Left lung (tissue), 10 donors: ENCODE results near the gene RTKN. TPM values are rescaled to one million over a fixed set of nuclear protein-coding genes. Genes with fewer than 3 reads are reported as not detected.

Experiments used
- ATAC-seq: fragments of 200-7000 bp; cut with Tn5 transposase; one replicate; pipeline ENCODE4 v1.9.1; 2020; ENCODE audit warnings: moderate library complexity
- DNase-seq, 4 donors: peaks; one replicate each; pipeline ENCODE4 v3.0.0-alpha.2; 2013 to 2020
- H3K27ac ChIP-seq, 2 donors: fragments of 200-600 bp; sonication (generic) in 1 of 2; one replicate each; pipeline versions ENCODE4 v1.5.0 to v1.8.0; 2020 to 2021
- H3K27me3 ChIP-seq, 2 donors: fragments of 200-600 bp; sonication (generic) in 1 of 2; one replicate each; pipeline versions ENCODE4 v1.5.0 to v1.8.0; 2020 to 2021
- H3K36me3 ChIP-seq, 2 donors: fragments of 200-600 bp; sonication (generic) in 1 of 2; one replicate each; pipeline versions ENCODE4 v1.5.0 to v1.8.0; 2020 to 2021
- H3K4me1 ChIP-seq, 2 donors: fragments of 200-600 bp; one replicate each; pipeline ENCODE4 v1.8.0; 2021
- H3K4me3 ChIP-seq, 2 donors: fragments of 200-600 bp; sonication (generic) in 1 of 2; one replicate each; pipeline versions ENCODE4 v1.5.0 to v1.8.0; 2020 to 2021; ENCODE audit warnings: mild to moderate bottlenecking in 1 of 2
- H3K9me3 ChIP-seq, 2 donors: fragments of 200-600 bp; sonication (generic) in 1 of 2; one replicate each; pipeline versions ENCODE4 v1.5.0 to v1.8.0; 2020 to 2021
- intact Hi-C, 2 donors: fragments of 100-400 bp; cut with DNase I; formaldehyde crosslinking; loops; one replicate each; pipeline versions ENCODE4 v1.11.2 to v1.14.2; 2022
- polyA plus RNA-seq, 6 donors: library from polyadenylated mRNA; unstranded; fragments of 120-200 nt; gene quantifications; one replicate each; pipeline ENCODE4 v1.2.1, GENCODE V29; 2013; ENCODE audit not compliant: insufficient read length in 6 of 6
- total RNA-seq, 2 donors: library from RNA; stranded (reverse); fragmentation: NEBNext Ultra II Directional; extraction: Animal tissue kit (Norgen Biotek cat#: 25700); gene quantifications; one replicate each; pipeline ENCODE4 v1.2.1, GENCODE V29; 2021
- TF ChIP-seq, protein P1 (sequence below), 2 donors: fragments of 200-600 bp; sonication (generic) in 1 of 2; IDR thresholded peaks; one replicate each; pipeline versions ENCODE4 v1.5.0 to v1.8.0; 2021; ENCODE audit warnings: antibody characterized with exemption in 2 of 2
- donor health status: DM: no; HTN: yes; CAD: no.
- donor health status: DM: no; HTN: no; CAD: no.

The RTKN gene
- total and polyA plus RNA-seq, 8 donors: 29.6 to 59.5 (median 51.0) TPM

DNA sequence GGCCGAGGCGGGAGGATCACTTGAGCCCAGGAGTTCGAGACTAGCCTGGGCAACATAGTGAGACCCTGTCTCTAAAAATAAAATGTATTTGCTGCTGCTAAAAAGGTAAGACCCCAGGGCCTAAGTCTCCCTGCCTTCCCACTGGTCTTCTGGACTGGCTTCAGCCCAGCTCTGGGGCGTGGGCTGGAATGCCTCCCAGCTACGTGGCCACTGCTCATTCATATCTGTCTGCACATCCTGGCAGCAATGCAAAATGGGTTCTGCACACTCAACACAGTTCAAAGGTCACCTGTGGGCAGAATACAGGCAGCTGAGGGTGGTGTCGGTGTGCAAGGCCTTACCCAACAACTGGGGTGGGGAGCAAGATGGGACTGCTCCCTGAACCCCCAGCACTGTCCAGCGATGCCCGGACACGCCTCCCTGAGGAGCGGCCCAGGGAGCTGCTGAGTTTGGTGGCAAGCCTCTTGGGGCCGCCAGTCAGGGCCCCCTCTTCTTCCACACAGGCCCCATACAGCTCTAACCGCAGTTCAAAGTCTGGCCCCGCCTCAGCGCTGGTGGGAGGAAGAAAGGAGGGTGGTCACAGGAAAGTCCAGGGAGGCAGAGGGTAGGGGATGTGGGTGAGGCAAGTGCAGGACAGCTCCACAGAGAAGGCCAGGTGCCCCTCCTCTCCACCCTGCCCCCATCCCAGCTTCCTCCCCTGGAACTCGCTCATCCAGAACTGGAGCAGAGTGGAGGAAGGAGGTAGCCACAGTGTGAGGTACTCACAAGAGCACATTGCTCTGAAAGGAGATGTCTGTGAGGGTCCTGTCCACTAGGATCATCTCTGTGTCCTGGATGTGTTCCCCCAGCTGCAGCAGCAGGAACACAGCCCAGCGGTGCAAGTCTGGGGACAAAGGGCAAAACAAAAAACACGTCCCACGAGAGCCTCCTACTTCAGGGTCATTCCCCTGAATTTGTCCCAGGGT is 12.0 kb downstream of the RTKN start:
- TF ChIP-seq, protein P1, sequence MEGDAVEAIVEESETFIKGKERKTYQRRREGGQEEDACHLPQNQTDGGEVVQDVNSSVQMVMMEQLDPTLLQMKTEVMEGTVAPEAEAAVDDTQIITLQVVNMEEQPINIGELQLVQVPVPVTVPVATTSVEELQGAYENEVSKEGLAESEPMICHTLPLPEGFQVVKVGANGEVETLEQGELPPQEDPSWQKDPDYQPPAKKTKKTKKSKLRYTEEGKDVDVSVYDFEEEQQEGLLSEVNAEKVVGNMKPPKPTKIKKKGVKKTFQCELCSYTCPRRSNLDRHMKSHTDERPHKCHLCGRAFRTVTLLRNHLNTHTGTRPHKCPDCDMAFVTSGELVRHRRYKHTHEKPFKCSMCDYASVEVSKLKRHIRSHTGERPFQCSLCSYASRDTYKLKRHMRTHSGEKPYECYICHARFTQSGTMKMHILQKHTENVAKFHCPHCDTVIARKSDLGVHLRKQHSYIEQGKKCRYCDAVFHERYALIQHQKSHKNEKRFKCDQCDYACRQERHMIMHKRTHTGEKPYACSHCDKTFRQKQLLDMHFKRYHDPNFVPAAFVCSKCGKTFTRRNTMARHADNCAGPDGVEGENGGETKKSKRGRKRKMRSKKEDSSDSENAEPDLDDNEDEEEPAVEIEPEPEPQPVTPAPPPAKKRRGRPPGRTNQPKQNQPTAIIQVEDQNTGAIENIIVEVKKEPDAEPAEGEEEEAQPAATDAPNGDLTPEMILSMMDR (IDR thresholded peaks at IDR 0.05): no peak
- no peak for ATAC-seq
- DNase-seq: no peak

DNA sequence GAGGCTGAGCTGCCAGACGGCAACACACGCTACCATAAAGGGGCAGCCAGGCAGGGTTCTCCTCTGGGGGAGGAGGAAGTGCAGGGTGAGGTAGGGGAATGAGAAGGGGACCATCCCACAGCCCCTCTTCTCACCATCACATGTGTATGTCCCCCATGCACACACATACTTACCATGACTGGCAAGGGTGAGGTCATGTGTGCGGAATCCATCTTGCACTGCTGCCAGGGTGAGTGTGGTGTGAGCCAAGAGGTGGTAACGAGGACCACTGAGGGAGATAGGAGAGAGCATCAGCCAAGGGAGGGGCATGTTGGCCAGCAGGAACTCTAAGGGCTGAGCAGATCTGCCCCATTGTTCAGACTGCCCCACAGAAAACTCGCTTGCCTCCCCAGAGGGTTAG is 13.1 kb downstream of the RTKN start:
- Histone ChIP-seq H3K4me1 (no peaks in the 10 kb centered on the region), H3K9me3 (no peaks in the 10 kb centered on the region), H3K4me3 (no peak overlapping the region), H3K27me3 (no peaks in the 10 kb centered on the region), H3K27ac (no peak overlapping the region), H3K36me3 (peaks cover 0 to 74% of the 10 kb centered on the region in 2 donors)
- TF ChIP-seq, protein P1 (IDR thresholded peaks at IDR 0.05): no peak
- ATAC-seq: no peak
- DNase-seq: no peak
- intact Hi-C loops: no loop called here

More for the DNA sequence above, 12.0 kb downstream of the RTKN start:
- Histone ChIP-seq H3K36me3 (peaks cover 0 to 73% of the 10 kb centered on the region in 2 donors), H3K4me3 (no peak overlapping the region), H3K27me3 (no peaks in the 10 kb centered on the region), H3K4me1 (no peaks in the 10 kb centered on the region), H3K9me3 (no peaks in the 10 kb centered on the region), H3K27ac (no peak overlapping the region)
- intact Hi-C loops: no loop called here

DNA sequence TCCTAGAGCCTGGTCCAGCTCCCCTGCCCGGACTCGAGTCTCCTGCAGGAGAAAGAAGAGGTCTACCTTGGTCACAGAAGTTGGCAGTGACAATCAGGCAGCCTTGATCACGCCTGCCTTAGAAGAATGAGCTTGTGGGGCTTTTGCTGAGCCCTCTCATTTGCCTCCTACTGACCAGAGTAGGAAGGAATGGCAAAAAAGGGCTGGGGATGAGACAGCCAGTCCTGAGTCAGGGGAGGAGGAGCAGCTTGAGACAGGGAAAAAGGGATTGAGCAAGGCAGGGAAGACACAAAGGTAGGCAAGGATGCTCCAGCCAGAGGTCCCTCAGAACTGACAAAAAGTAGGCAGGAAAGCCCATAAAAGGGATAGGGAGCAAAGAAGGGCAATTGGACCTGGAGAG is 14.2 kb downstream of the RTKN start:
- intact Hi-C loops: no loop called here
- H3K36me3 ChIP-seq: peaks cover 0 to 74% of the 10 kb centered on the region in 2 donors
- H3K4me3 ChIP-seq: no peak overlapping the region
- H3K27me3 ChIP-seq: no peaks in the 10 kb centered on the region
- no peaks in the 10 kb centered on the region for H3K4me1 ChIP-seq
- no peak for DNase-seq
- no peak overlapping the region for H3K27ac ChIP-seq
- ATAC-seq: no peak
- no peaks in the 10 kb centered on the region for H3K9me3 ChIP-seq
- TF ChIP-seq, protein P1 (IDR thresholded peaks at IDR 0.05): no peak

DNA sequence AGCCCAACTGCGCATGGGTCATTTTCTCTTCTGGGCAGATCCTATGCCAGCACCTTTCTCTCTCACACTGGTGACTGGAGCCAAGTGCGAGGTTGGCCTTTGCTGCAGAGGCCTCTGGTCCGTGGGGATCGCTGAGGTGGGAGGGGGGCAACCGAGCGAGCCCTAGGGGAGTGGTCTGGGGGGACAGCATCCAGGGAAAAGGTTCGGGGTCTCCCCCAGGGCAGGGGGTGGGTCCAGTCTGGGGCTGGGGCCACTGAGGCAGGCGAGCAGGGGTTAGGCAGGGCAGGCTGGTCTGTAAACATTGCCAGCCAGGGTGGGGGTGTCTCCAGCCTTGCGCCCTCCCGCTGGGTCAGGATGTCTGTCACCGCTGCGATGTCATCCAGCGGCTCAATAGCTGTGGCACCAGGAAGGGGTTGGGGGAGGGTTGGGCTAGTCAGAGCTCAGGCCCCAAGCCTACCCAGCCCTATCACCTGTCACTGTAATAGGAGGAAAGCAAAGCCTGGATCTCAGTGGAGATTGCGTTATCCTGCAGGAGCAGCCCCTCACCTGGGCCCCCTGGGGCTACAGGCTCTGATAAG is 15.5 kb downstream of the RTKN start:
- Histone ChIP-seq H3K27me3 (peaks cover 0 to 7% of the 10 kb centered on the region in 2 donors), H3K27ac (no peak overlapping the region), H3K4me1 (peaks cover 0 to 9% of the 10 kb centered on the region in 2 donors), H3K4me3 (no peak overlapping the region), H3K36me3 (peaks cover 0 to 63% of the 10 kb centered on the region in 2 donors), H3K9me3 (no peaks in the 10 kb centered on the region)
- TF ChIP-seq, protein P1 (IDR thresholded peaks at IDR 0.05): no peak
- no peak for ATAC-seq
- intact Hi-C loops: no loop called here
- DNase-seq: no peak

DNA sequence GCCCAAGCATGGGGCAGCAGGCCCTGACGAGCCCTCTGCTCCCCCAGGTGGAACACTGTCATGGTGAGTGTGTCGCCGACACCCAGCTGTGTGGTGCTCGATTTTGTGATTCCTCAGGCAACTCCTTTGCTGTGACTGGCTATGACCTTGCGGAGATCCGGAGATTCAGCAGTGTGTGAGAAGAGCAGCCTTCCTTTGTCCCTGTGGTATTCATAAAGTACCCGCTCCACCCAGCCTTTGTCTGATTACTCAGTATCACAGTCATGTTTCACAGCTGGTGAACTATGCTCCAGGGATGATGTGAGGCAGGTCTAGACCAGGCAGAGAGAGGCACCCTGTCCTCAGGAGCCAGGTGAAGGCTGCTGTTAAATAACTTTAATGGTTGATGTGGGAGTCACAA is 16.2 kb downstream of the RTKN start:
- Histone ChIP-seq H3K9me3 (no peaks in the 10 kb centered on the region), H3K36me3 (peaks cover 0 to 59% of the 10 kb centered on the region in 2 donors), H3K27me3 (peaks cover 0 to 7% of the 10 kb centered on the region in 2 donors), H3K4me3 (no peak overlapping the region), H3K27ac (no peak overlapping the region), H3K4me1 (peaks cover 4 to 17% of the 10 kb centered on the region in 2 donors)
- intact Hi-C loops: no loop called here
- ATAC-seq: no peak
- DNase-seq: no peak
- TF ChIP-seq, protein P1 (IDR thresholded peaks at IDR 0.05): no peak
